Vagina (tissue), 2 donors: ENCODE data around the gene XPC.

Source experiments
- CTCF ChIP-seq, 3 experiments: fragments of 450-650 bp in 2 of 3; fragments of 200-600 bp in 1 of 3; sonication (generic) in 1 of 3; IDR thresholded peaks; one replicate each; pipeline ENCODE4 v1.5.1; 2017 to 2019; ENCODE audit warnings: antibody characterized with exemption in 3 of 3, mild to moderate bottlenecking in 2 of 3, moderate library complexity in 2 of 3
- POLR2A ChIP-seq, 2 donors: fragments of 450-650 bp; IDR thresholded peaks; one replicate each; pipeline ENCODE4 v1.6.1; 2017; ENCODE audit warnings: antibody characterized with exemption in 2 of 2, mild to moderate bottlenecking in 2 of 2, moderate library complexity in 2 of 2
- POLR2AphosphoS5 ChIP-seq, 2 donors: sonication (generic); formaldehyde crosslinking; IDR thresholded peaks; one replicate each; pipeline ENCODE4 v1.9.0; 2017; ENCODE audit warnings: antibody characterized with exemption in 2 of 2, mild to moderate bottlenecking in 2 of 2, low read depth in 1 of 2; ENCODE audit not compliant: insufficient read depth in 1 of 2

GRCh38 chr3:14147617-14148016 lies 30.8 kb downstream of the XPC start:
- TF ChIP-seq POLR2AphosphoS5 (IDR thresholded peaks at IDR 0.05; ENCODE audit: insufficient read depth in 1 of 2, low read depth in 1 of 2) (no peak), CTCF (IDR thresholded peaks at IDR 0.05) (no peak), POLR2A (IDR thresholded peaks at IDR 0.05) (no peak)
